ENCODE measurements around the gene RTCA.
A peak's percentile ranks its signal among the peaks of the same experiment; 100 is the strongest.

The RTCA gene

GRCh38 chr1:100300691-100301090 lies 34.7 kb downstream of the RTCA start:
- no peak for DNase-seq (ENCODE audit: low read depth, low spot score)
- no peak for TF ChIP-seq CTCF (IDR thresholded peaks at IDR 0.05; ENCODE audit: low read depth, low read length)
- in situ Hi-C loops (cut with HindIII; ENCODE audit: low sequenced_read_pairs), result no loop called here
- H3K4me3 ChIP-seq (ENCODE audit: low read depth, low read length), result no peak overlapping the region

- in situ Hi-C loops (cut with HindIII; ENCODE audit: low sequenced_read_pairs), result no loop called here
- TF ChIP-seq CTCF (IDR thresholded peaks at IDR 0.05; ENCODE audit: low read depth, low read length), result no peak
- no peak for DNase-seq (ENCODE audit: low read depth, low spot score)
- H3K4me3 ChIP-seq (ENCODE audit: low read depth, low read length), result no peak overlapping the region
Measured at GRCh38 chr1:100302739-100303138, 36.7 kb downstream of the RTCA start.

GRCh38 chr1:100304227-100304626 lies 38.2 kb downstream of the RTCA start:
- TF ChIP-seq CTCF (IDR thresholded peaks at IDR 0.05; ENCODE audit: low read depth, low read length), result no peak
- DNase-seq (ENCODE audit: low read depth, low spot score), result no peak
- H3K4me3 ChIP-seq (ENCODE audit: low read depth, low read length), result no peak overlapping the region
- in situ Hi-C loops (cut with HindIII; ENCODE audit: low sequenced_read_pairs), result no loop called here

GRCh38 chr1:100304921-100305320 lies 38.9 kb downstream of the RTCA start:
- in situ Hi-C loops (cut with HindIII; ENCODE audit: low sequenced_read_pairs), result no loop called here
- TF ChIP-seq CTCF (IDR thresholded peaks at IDR 0.05; ENCODE audit: low read depth, low read length), result no peak
- no peak overlapping the region for H3K4me3 ChIP-seq (ENCODE audit: low read depth, low read length)
- no peak for DNase-seq (ENCODE audit: low read depth, low spot score)

GRCh38 chr1:100305954-100306353 lies 39.9 kb downstream of the RTCA start:
- TF ChIP-seq CTCF (IDR thresholded peaks at IDR 0.05; ENCODE audit: low read depth, low read length), result no peak
- in situ Hi-C loops (cut with HindIII; ENCODE audit: low sequenced_read_pairs), result no loop called here
- DNase-seq (ENCODE audit: low read depth, low spot score), result no peak
- H3K4me3 ChIP-seq (ENCODE audit: low read depth, low read length), result no peak overlapping the region

GRCh38 chr1:100306735-100307313 lies 40.8 kb downstream of the RTCA start:
- no peak for DNase-seq (ENCODE audit: low read depth, low spot score)
- no peak overlapping the region for H3K4me3 ChIP-seq (ENCODE audit: low read depth, low read length)
- in situ Hi-C loops (cut with HindIII; ENCODE audit: low sequenced_read_pairs), result no loop called here
- TF ChIP-seq CTCF (IDR thresholded peaks at IDR 0.05; ENCODE audit: low read depth, low read length), result no peak

- H3K4me3 ChIP-seq (ENCODE audit: low read depth, low read length), result no peak overlapping the region
- peak; percentile 23 for DNase-seq (ENCODE audit: low read depth, low spot score)
- in situ Hi-C loops (cut with HindIII; ENCODE audit: low sequenced_read_pairs), result no loop called here
- no peak for TF ChIP-seq CTCF (IDR thresholded peaks at IDR 0.05; ENCODE audit: low read depth, low read length)
Measured at GRCh38 chr1:100308777-100309176, 42.8 kb downstream of the RTCA start.
